Skin of body (tissue), 2 donors: ENCODE data around the gene TRPV3. TPM values are rescaled to one million over a fixed set of nuclear protein-coding genes. Genes with fewer than 3 reads are reported as not detected.

Experiments
- DNase-seq: peaks from one replicate; lab custom pipeline; 2025; lab: John Stamatoyannopoulos, UW
- total RNA-seq: library from RNA; depleted of rRNA; stranded (reverse); fragments of >200 nt; gene quantifications from one replicate; pipeline ENCODE4 v1.2.3, GENCODE V29; 2014

The TRPV3 gene
- total RNA-seq, 1 donor from 2014 or later: 13.5 TPM

- no peak for DNase-seq
Observed at GRCh38 chr17:3547628-3548027, 10.0 kb downstream of the TRPV3 start.

GRCh38 chr17:3546997-3547396 lies 10.6 kb downstream of the TRPV3 start:
- DNase-seq: no peak

- DNase-seq: no peak
Observed at GRCh38 chr17:3546521-3546920, 11.1 kb downstream of the TRPV3 start.

- DNase-seq: no peak
Observed at GRCh38 chr17:3545151-3545550, 12.5 kb downstream of the TRPV3 start.

GRCh38 chr17:3544365-3544764 lies 13.2 kb downstream of the TRPV3 start:
- no peak for DNase-seq

- no peak for DNase-seq
Observed at GRCh38 chr17:3543453-3543852, 14.2 kb downstream of the TRPV3 start.

- no peak for DNase-seq
Observed at GRCh38 chr17:3542410-3543088, 15.1 kb downstream of the TRPV3 start.

GRCh38 chr17:3539881-3540540 lies 17.6 kb downstream of the TRPV3 start:
- no peak for DNase-seq

GRCh38 chr17:3536716-3537115 lies 20.9 kb downstream of the TRPV3 start:
- DNase-seq: no peak

- DNase-seq: peak; percentile 77
Observed at GRCh38 chr17:3535253-3535995, 22.2 kb downstream of the TRPV3 start.

- DNase-seq: no peak
Observed at GRCh38 chr17:3534881-3535252, 22.7 kb downstream of the TRPV3 start.

GRCh38 chr17:3533752-3534151 lies 23.9 kb downstream of the TRPV3 start:
- DNase-seq: no peak

GRCh38 chr17:3532859-3533142 lies 24.8 kb downstream of the TRPV3 start:
- no peak for DNase-seq

- no peak for DNase-seq
Observed at GRCh38 chr17:3532106-3532858, 25.3 kb downstream of the TRPV3 start.

- DNase-seq: no peak
Observed at GRCh38 chr17:3531266-3532101, 26.1 kb downstream of the TRPV3 start.

GRCh38 chr17:3529817-3530741 lies 27.5 kb downstream of the TRPV3 start:
- DNase-seq: peak; percentile 46

GRCh38 chr17:3528880-3529511 lies 28.6 kb downstream of the TRPV3 start:
- peak; percentile 7 for DNase-seq

- DNase-seq: no peak
Observed at GRCh38 chr17:3528403-3528851, 29.2 kb downstream of the TRPV3 start.

GRCh38 chr17:3527896-3528295 lies 29.7 kb downstream of the TRPV3 start:
- DNase-seq: no peak
